HS-27A (cell line): ENCODE results near the gene POLDIP2.
"Not testable (repeated sequence)": the region's sequence is repeated elsewhere in the genome, so short reads cannot be mapped to it uniquely, and the experiment has no call there.

Source experiments
- DNase-seq: peaks from one replicate; pipeline ENCODE4 v3.0.0-alpha.2; 2012; ENCODE audit warnings: low read depth, missing footprints

The POLDIP2 gene

GRCh38 chr17:28364665-28365363 lies 7.5 kb upstream of the POLDIP2 start, which contains the start of gene SEBOX:
Gene SEBOX (minus strand): TSS chr17:28365199. CDS start chr17:28365151, 48 bp downstream.
- DNase-seq, result no peak

DNA sequence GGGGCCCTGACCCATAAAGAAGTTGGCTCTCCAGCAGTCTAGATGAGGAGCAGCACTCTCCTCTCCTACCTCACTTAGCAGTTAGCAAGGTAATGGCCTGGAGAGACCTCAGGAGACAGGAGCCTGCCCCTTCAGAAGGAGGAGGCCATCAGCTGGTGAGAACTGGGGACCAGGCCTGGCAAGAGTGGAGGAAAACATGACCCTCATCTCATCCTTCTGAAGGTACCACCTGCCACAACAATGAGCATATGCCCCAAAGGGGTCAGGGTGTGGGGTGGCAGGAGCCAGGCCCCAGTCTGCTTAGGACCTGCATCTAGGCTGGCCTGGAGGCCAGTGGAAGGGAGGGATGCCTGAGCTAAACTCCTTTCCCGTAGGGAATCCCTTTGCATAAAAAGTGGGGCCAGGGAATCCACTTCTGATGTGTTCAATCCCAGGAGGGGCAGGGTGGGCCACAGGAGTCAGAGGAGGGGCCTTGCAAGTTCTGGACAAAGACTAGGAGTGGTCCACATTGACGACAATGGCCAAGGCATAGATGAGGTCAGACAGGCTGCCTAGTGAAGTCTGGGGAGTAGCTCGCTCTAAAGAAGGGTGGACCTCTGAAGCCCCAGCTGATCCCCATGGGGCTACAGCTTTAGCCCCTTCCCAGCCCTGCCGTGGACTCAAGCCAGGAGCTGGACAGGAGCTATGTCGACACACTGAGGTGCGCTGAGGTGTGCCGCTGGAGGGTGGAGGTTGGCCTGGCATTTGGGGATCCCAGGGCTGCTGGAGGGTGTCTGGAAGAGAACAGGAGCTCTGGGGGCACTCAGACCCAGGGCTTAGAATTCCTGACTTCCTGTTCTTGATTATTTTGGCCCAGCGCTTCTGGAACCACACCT lies 6.7 kb upstream of the POLDIP2 start:
- DNase-seq, result no peak

DNA sequence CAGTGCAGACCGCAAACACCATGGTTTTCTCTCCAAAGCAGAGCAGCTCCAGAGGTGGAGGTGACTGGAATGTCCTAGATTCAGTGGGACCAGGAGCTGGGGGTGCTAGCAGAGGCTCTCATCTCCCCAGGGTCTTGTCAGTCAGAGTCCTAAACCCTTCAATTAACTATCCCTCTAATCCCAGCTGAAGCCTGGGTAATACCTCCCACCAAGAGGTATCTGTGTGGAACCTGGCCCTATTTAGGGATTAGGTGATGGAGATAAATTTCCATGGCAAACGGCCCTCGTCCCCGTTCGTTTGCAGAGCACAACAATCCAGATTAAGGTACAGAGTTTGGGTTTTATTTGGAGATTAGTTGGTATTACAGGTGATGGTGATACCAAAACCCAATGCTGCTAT lies 5.9 kb upstream of the POLDIP2 start:
- DNase-seq, result no peak

DNA sequence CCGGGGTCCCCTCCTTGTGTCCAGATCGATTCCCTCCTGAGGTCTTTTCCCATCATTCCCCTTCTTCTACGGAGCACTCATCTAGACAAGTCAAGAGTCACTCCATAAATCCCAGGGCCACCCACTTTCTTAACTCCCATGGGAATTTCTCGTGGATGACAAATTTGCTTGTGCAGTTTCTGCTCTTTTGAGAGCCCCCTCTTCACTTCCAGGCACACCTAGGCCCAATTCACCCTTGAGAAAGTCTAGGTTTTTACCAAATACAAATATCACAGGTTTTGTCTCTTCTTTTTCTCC lies 522 bp upstream of the POLDIP2 start:
- no peak for DNase-seq

- no peak for DNase-seq
Observed at GRCh38 chr17:28350271-28350670, 7.1 kb downstream of the POLDIP2 start.

- DNase-seq, result no peak
Observed at GRCh38 chr17:28348979-28349378, 8.3 kb downstream of the POLDIP2 start.

DNA sequence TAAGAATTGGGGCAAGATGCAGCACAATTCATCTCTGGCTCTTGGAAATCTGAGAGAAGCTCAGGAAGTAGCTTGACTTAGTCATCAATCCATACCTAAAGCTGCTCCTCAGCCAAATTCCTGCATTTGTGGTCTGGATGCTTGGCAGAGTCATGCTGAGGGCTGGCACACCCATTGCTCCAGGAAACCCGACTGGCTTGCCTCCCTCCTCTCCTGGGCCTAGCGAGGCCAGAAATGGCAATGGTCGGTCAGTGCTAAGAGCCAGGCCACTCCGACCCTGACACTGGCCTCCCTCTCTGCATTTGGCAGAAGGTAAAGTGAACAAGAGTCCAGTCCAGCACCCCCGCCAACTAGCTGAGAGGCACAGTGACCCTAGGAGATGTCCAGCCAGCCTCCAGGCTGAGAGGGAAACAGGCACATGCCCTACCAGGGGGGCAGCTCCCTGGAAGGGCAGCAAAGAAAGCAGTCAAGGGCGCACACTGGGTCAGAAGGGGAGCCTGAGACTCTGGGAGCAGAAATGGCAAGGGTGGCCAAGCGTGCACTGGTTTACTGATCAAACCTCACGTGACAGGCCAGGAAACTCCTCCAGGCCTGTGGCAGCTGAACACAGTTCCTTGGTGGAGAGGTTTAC lies 10.0 kb downstream of the POLDIP2 start:
- peak; percentile 70 for DNase-seq

GRCh38 chr17:28346746-28347246 lies 10.5 kb downstream of the POLDIP2 start:
- DNase-seq, result no peak

DNA sequence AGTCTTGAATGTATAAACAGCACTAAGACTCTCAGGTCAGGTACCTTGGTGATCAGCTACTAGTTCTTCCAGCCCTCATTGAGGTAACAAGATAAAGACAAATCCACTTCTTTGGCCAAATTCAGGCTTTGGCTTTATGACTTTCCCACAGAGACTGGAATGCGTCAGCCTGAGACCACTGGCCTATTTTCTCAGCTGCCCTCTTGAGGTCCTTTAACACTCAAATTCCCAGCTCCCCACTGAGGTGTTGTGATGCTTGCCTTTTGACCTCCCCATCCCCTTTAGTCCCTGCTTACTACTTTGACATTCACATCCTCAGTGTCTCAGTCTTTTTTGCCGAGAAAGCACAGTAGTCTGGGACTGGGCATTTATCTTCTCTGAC lies 11.1 kb downstream of the POLDIP2 start:
- no peak for DNase-seq

- DNase-seq, result no peak
Observed at GRCh38 chr17:28345419-28346198, 11.7 kb downstream of the POLDIP2 start.

- no peak for DNase-seq
Observed at GRCh38 chr17:28344435-28344901, 12.9 kb downstream of the POLDIP2 start.

- DNase-seq, result no peak
Observed at GRCh38 chr17:28344011-28344410, 13.3 kb downstream of the POLDIP2 start.

DNA sequence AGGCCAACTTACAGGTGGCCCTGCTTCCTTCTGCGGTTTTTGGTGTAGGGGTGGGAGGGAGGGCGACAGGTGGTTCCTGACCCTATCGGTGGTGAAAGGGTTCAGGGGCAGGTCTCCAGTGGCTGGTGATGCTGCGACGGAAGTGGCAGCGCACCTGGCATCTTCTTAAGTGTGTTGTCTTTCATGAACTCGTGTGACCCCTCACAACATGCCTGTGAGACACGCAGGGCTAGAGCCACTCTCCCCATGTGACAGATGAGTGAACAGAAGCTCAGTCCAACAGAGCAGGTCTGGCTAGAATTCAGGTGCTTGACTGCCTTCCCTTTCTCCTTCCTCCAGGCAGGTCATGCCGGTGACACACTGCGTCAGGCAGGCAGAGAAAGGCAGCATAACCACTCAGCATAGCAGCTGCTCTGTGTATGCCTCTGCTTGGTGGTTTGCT lies 13.8 kb downstream of the POLDIP2 start:
- no peak for DNase-seq

DNA sequence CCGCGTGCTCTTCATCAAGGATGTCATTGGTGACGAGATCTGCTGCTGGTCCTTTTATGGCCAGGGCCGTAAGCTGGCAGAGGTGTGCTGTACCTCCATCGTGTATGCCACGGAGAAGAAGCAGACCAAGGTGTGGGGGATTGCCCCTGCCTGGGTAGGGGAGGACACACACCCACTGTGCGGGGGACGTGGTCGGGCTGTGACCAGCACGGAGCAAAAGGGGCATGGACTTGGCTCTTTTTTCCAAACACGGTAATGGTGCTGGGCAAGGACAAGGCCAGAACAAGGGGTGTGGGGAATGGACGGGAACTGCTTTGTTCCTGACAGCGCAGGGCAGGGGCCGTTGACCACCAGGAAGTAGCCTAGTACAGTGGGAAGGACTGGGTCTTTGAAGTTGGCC lies 15.0 kb downstream of the POLDIP2 start:
- DNase-seq, result no peak

DNA sequence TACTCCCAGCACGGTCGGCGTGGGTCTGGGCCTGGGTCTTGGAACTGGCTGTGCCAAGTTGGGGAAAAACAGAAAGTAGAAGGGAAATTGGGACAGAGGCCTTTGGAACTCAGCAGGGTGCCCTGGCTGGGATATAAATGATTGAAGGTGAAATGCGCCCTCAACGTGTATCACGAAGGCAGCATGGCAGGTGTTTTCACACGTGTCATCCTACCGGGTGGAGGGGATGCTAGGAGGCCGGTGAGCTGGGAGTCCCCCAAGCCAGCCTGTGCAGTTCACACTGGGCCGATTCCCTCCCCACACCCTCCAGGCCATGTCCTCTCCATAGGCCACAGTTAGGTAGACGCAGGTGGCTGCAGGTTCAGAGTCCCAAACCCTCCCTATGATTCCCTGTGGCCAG lies 15.8 kb downstream of the POLDIP2 start:
- DNase-seq, result no peak

- no peak for DNase-seq
Observed at GRCh38 chr17:28340374-28340773, 17.0 kb downstream of the POLDIP2 start.

GRCh38 chr17:28339431-28339830 lies 17.9 kb downstream of the POLDIP2 start:
- no peak for DNase-seq

- DNase-seq, result not testable (repeated sequence)
Observed at GRCh38 chr17:28338769-28339212, 18.5 kb downstream of the POLDIP2 start.

- DNase-seq, result no peak
Observed at GRCh38 chr17:28338056-28338768, 19.1 kb downstream of the POLDIP2 start.

- DNase-seq, result peak; percentile 60
Observed at GRCh38 chr17:28335959-28336871, 21.1 kb downstream of the POLDIP2 start.
